Measurements from ENCODE around the gene MRPL37.

Gene MRPL37

DNA sequence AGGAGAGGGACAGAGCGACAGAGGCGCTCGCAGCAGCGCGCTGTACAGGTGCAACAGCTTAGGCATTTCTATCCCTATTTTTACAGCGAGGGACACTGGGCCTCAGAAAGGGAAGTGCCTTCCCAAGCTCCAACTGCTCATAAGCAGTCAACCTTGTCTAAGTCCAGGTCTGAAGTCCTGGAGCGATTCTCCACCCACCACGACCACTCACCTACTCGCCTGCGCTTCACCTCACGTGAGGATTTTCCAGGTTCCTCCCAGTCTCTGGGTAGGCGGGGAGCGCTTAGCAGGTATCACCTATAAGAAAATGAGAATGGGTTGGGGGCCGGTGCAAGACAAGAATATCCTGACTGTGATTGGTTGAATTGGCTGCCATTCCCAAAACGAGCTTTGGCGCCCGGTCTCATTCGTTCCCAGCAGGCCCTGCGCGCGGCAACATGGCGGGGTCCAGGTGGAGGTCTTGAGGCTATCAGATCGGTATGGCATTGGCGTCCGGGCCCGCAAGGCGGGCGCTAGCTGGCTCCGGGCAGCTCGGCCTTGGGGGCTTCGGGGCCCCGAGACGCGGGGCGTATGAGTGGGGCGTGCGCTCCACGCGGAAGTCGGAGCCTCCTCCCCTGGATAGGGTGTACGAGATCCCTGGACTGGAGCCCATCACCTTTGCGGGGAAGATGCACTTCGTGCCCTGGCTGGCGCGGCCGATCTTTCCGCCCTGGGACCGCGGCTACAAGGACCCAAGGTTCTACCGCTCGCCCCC, at the start of gene MRPL37, which contains the start of gene CYB5RL:
MRPL37 (plus strand) TSS at position 403 of the 754 bp plus-strand sequence; CDS start at position 480, 77 bp downstream.
CYB5RL (minus strand) TSS at position 266 of the 754 bp plus-strand sequence. CDS start 4,414 bp downstream, outside the sequence.
- peak; percentile 78 for DNase-seq (ENCODE audit: low read depth, low spot score)
- POLR2A ChIA-PET, result interaction anchor here (0.6 to 1.6 kb wide), 6 partner anchors 29 to 208 kb away, joined by 3 to 6 read pairs (median 3); no protein-coding TSS in a partner anchor
- CTCF ChIA-PET, result interaction anchor here (1.0 to 2.8 kb wide), 7 partner anchors 18 to 290 kb away, joined by 3 to 12 read pairs (median 6); no protein-coding TSS in a partner anchor
- TF ChIP-seq, protein P1, sequence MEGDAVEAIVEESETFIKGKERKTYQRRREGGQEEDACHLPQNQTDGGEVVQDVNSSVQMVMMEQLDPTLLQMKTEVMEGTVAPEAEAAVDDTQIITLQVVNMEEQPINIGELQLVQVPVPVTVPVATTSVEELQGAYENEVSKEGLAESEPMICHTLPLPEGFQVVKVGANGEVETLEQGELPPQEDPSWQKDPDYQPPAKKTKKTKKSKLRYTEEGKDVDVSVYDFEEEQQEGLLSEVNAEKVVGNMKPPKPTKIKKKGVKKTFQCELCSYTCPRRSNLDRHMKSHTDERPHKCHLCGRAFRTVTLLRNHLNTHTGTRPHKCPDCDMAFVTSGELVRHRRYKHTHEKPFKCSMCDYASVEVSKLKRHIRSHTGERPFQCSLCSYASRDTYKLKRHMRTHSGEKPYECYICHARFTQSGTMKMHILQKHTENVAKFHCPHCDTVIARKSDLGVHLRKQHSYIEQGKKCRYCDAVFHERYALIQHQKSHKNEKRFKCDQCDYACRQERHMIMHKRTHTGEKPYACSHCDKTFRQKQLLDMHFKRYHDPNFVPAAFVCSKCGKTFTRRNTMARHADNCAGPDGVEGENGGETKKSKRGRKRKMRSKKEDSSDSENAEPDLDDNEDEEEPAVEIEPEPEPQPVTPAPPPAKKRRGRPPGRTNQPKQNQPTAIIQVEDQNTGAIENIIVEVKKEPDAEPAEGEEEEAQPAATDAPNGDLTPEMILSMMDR (IDR thresholded peaks at IDR 0.05; ENCODE audit: insufficient read depth, low read length, missing control alignments), result no peak
- H3K4me3 ChIP-seq (ENCODE audit: low read depth, low read length), result peak within 1 kb of the TSS; percentile 95

DNA sequence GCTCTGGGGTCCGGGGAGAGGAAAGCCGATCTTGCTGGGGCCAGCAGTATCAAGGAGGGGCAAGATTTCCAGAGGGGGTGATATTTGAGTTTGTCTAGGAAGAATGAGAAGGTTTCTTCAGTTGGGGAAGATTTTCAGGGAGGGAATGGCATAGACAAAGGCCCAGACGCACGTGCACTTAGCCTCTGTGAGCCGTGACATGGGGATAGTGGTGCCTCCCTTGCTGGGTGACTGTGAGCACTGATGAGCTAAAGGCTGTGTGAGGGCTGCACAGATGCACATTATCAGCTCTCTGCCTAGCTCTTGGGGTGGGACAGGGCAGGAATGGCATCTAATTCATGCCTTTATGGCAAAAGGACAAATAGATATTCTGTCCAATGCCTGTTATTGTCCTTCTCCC, 49.0 kb upstream of the MRPL37 start:
- TF ChIP-seq, protein P1 (IDR thresholded peaks at IDR 0.05; ENCODE audit: insufficient read depth, low read length, missing control alignments), result no peak
- CTCF ChIA-PET, result no interaction called here
- POLR2A ChIA-PET, result interaction anchor here (0.5 to 0.6 kb wide), 2 partner anchors 12 to 84 kb away, joined by 3 read pairs; no protein-coding TSS in a partner anchor
- no peak for DNase-seq (ENCODE audit: low read depth, low spot score)
- no peak overlapping the region for H3K4me3 ChIP-seq (ENCODE audit: low read depth, low read length)

DNA sequence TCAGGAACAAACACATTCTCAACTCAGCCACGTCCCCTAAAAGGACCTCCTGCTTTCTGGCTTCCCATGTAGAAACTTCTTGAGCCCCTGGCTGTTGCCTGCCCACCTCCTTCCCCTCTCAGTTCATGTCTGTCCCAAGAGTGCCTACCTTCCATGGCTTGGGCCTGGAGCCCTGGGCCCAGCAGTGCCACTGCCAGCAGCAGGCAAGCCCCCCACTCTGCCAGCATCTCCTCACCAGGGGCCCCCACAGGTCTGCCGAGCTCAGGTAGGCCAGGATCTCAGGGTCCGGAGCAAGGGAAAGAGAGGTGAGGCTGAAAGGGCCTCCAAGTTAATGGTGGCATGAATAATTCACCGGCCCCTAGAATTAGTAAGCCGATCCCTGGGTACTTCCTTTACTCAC, 47.3 kb upstream of the MRPL37 start, which contains the start of gene CDCP2:
CDCP2 (minus strand) TSS at position 305 of the 400 bp plus-strand sequence; CDS start at position 227, 78 bp downstream.
- ChIA-PET POLR2A (no interaction called here), CTCF (no interaction called here)
- TF ChIP-seq, protein P1 (IDR thresholded peaks at IDR 0.05; ENCODE audit: insufficient read depth, low read length, missing control alignments), result no peak
- no peak for DNase-seq (ENCODE audit: low read depth, low spot score)
- H3K4me3 ChIP-seq (ENCODE audit: low read depth, low read length), result no peak within 1 kb of the TSS

DNA sequence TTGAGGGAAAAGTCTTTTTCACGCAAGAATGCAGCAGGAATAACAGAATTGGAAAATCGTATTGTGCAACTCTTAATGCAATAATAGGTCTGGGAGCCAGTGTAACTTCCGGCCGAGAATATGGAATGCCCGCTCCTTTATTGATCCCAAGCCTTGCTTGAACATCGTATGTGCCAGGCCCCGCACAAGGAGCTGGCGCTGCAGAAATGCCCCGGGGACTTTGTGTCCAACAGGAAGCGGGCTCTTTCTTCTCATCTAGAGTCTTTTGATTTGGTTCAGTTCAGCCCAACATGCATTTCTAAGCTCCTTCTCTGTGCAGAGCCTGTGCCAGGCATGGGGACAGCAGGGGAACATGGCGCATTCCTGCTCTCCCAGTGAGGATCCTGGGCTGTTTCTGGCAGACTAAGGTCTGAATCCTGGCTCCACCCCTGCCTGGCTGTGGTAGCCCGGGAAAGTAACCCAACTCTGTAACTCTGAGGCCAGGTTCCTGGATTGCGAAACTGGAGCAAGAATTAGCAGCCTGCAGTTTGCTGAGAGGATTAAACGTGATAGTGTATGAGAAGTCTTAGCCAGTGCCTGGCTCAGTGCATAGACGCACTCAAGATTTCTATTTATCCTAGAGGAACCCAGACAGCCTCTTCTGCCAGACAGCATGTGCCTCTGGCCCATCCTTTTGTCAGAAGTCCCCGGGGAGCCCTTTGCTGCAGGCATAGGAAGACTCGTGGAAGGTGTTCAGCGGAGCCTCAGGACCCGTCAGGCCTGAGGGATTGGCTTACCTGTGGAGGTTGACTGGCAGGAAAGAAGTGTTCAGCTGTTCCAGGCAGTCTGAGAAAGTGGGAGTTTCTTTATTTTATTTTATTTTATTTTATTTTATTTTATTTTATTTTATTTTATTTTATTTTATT, 46.2 kb upstream of the MRPL37 start:
- ChIA-PET POLR2A (interaction anchor here (0.8 kb wide), 2 partner anchors 15 to 46 kb away, joined by 3 read pairs; partner anchors contain the start of genes CYB5RL and MRPL37), CTCF (interaction anchor here (0.8 kb wide), 1 partner anchor 10 kb away, joined by 3 read pairs; no protein-coding TSS in a partner anchor)
- DNase-seq (ENCODE audit: low read depth, low spot score), result no peak
- no peak overlapping the region for H3K4me3 ChIP-seq (ENCODE audit: low read depth, low read length)
- TF ChIP-seq, protein P1 (IDR thresholded peaks at IDR 0.05; ENCODE audit: insufficient read depth, low read length, missing control alignments), result no peak

DNA sequence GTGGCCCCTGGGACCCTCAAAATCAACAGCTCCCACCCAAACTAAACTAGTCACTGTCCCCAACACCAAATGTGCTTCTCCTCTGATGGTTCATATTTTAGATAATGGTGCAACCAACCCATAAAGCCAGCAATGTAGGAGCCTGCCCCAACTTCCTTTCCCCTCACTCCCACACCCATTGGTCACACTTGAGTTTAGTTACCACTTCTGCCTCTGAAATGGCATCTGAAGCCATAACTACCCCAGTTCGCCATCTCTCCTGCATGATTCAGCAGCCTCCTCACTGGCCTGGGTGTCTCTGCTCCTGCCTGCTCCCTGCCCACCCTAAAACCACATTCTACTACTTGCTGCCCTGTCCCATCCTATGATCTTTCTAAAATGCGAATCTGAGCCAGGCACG, 43.8 kb upstream of the MRPL37 start:
- ChIA-PET POLR2A (no interaction called here), CTCF (no interaction called here)
- DNase-seq (ENCODE audit: low read depth, low spot score), result no peak
- no peak overlapping the region for H3K4me3 ChIP-seq (ENCODE audit: low read depth, low read length)
- TF ChIP-seq, protein P1 (IDR thresholded peaks at IDR 0.05; ENCODE audit: insufficient read depth, low read length, missing control alignments), result no peak
